Measurements from ENCODE around the gene LRMDA. TPM values are rescaled to one million over a fixed set of nuclear protein-coding genes. Genes with fewer than 3 reads are reported as not detected.

Gene LRMDA
- total RNA-seq, 1 experiment from 2014 or later: 4.8 TPM

- no TSS peak for BruUV-seq (replicated peaks)
- no peaks in the 10 kb centered on the region for H3K36me3 ChIP-seq (ENCODE audit: control insufficient read depth in 1 of 2, insufficient read depth in 2 of 2, low read length in 2 of 2)
- RAD21 ChIA-PET (ENCODE audit: low non-redundant PET in 1 of 2, low total read pairs in 2 of 2, uncharacterized antibody in 2 of 2, unreplicated experiment in 2 of 2): interaction anchor here in 1 of 2 experiments (0.7 kb wide), 1 partner anchor 112 kb away, joined by 3 read pairs; no protein-coding TSS in a partner anchor
- H2AFZ ChIP-seq (ENCODE audit: low read depth, low read length, poor library complexity, severe bottlenecking): no peak overlapping the region
- no peaks in the 10 kb centered on the region for H3K9me3 ChIP-seq (ENCODE audit: control insufficient read depth in 1 of 2, insufficient read depth in 1 of 2, low read depth in 1 of 2, low read length in 2 of 2)
- H3K4me1 ChIP-seq (ENCODE audit: control insufficient read depth in 1 of 2, insufficient read depth in 2 of 2, low read length in 2 of 2): peaks cover 0 to 8% of the 10 kb centered on the region in 2 experiments; a peak in 1 of 4 replicates
- no peak overlapping the region for H3K27ac ChIP-seq (ENCODE audit: low read depth, low read length)
- DNase-seq (ENCODE audit: low read depth, low spot score) (no peak), ATAC-seq (no peak)
- no peak overlapping the region for H3K4me2 ChIP-seq (ENCODE audit: low read length)
- CTCF ChIA-PET: no interaction called here
- no peak overlapping the region for H3K9ac ChIP-seq (ENCODE audit: low read length)
- no peaks in the 10 kb centered on the region for H3K79me2 ChIP-seq (ENCODE audit: insufficient read depth, low read length)
- no peaks in the 10 kb centered on the region for H3K27me3 ChIP-seq (ENCODE audit: insufficient read depth, low read length)
- POLR2A ChIA-PET: no interaction called here
- TF ChIP-seq SRF (IDR thresholded peaks at IDR 0.05; ENCODE audit: low read depth) (no peak), CBX3 (IDR thresholded peaks at IDR 0.05; ENCODE audit: low read depth) (no peak), TCF7L2 (IDR thresholded peaks at IDR 0.05; ENCODE audit: borderline replicate concordance, extremely low read depth, insufficient read depth, insufficient read length) (no peak), ATF3 (IDR thresholded peaks at IDR 0.05) (no peak), ZNF274 (IDR thresholded peaks at IDR 0.05; ENCODE audit: low read depth, low read length) (no peak), EZH2phosphoT487 (IDR thresholded peaks at IDR 0.05; ENCODE audit: borderline replicate concordance) (no peak), POLR2A (IDR thresholded peaks at IDR 0.05; ENCODE audit: borderline replicate concordance, extremely low read depth, insufficient read depth, insufficient read length) (no peak), SIN3A (IDR thresholded peaks at IDR 0.05; ENCODE audit: low read depth) (no peak), EZH2 (IDR thresholded peaks at IDR 0.05) (no peak), ZFX (IDR thresholded peaks at IDR 0.05) (no peak)
- H3K4me3 ChIP-seq (replicated peaks in 1 of 2; ENCODE audit: low read depth in 1 of 2, low read length in 2 of 2): no peak overlapping the region
- intact Hi-C loops (cut with micrococcal nuclease): loop anchor here (10.0 kb wide), 1 partner anchor 952 kb away; no protein-coding TSS in a partner anchor
- H3K9me2 ChIP-seq (ENCODE audit: insufficient read depth): no peaks in the 10 kb centered on the region
- no peaks in the 10 kb centered on the region for H4K20me1 ChIP-seq (ENCODE audit: insufficient read depth)
These were observed 601.2 kb downstream of the LRMDA start for GRCh38 chr10:76032700-76033039.

GRCh38 chr10:76033457-76034196 lies 602.2 kb downstream of the LRMDA start:
- no peak overlapping the region for H3K4me3 ChIP-seq (replicated peaks in 1 of 2; ENCODE audit: low read depth in 1 of 2, low read length in 2 of 2)
- ChIA-PET CTCF (interaction anchor here (1.6 to 3.4 kb wide), 2 partner anchors 634 to 638 kb away, joined by 4 to 26 read pairs; no protein-coding TSS in a partner anchor), RAD21 (ENCODE audit: low non-redundant PET in 1 of 2, low total read pairs in 2 of 2, uncharacterized antibody in 2 of 2, unreplicated experiment in 2 of 2) (interaction anchor here in 1 of 2 experiments (0.7 kb wide), 1 partner anchor 113 kb away, joined by 3 read pairs; no protein-coding TSS in a partner anchor), POLR2A (no interaction called here)
- H3K36me3 ChIP-seq (ENCODE audit: control insufficient read depth in 1 of 2, insufficient read depth in 2 of 2, low read length in 2 of 2): no peaks in the 10 kb centered on the region
- no peaks in the 10 kb centered on the region for H3K27me3 ChIP-seq (ENCODE audit: insufficient read depth, low read length)
- H3K9ac ChIP-seq (ENCODE audit: low read length): no peak overlapping the region
- no TSS peak for BruUV-seq (replicated peaks)
- H3K9me2 ChIP-seq (ENCODE audit: insufficient read depth): no peaks in the 10 kb centered on the region
- H3K79me2 ChIP-seq (ENCODE audit: insufficient read depth, low read length): no peaks in the 10 kb centered on the region
- no peak for ATAC-seq
- no peak overlapping the region for H3K4me2 ChIP-seq (ENCODE audit: low read length)
- no peak overlapping the region for H2AFZ ChIP-seq (ENCODE audit: low read depth, low read length, poor library complexity, severe bottlenecking)
- no peak overlapping the region for H3K27ac ChIP-seq (ENCODE audit: low read depth, low read length)
- H4K20me1 ChIP-seq (ENCODE audit: insufficient read depth): no peaks in the 10 kb centered on the region
- intact Hi-C loops (cut with micrococcal nuclease): loop anchor here (10.0 kb wide), 1 partner anchor 951 kb away; no protein-coding TSS in a partner anchor
- peaks cover 0 to 8% of the 10 kb centered on the region in 2 experiments; a peak in 1 of 4 replicates for H3K4me1 ChIP-seq (ENCODE audit: control insufficient read depth in 1 of 2, insufficient read depth in 2 of 2, low read length in 2 of 2)
- H3K9me3 ChIP-seq (ENCODE audit: control insufficient read depth in 1 of 2, insufficient read depth in 1 of 2, low read depth in 1 of 2, low read length in 2 of 2): no peaks in the 10 kb centered on the region
- DNase-seq (ENCODE audit: low read depth, low spot score): no peak
- no peak for TF ChIP-seq JUND (IDR thresholded peaks at IDR 0.05)

All from HCT116 (cell line).